Measurements from ENCODE around the gene ALK.

ALK gene

GRCh38 chr2:29235411-29235810 is 686.0 kb downstream of the ALK start:
- no peak for TF ChIP-seq CTCF (IDR thresholded peaks at IDR 0.05; ENCODE audit: low read depth, low read length)
- DNase-seq (ENCODE audit: extremely low read depth, low read depth), result no peak

GRCh38 chr2:29233428-29233827 is 688.0 kb downstream of the ALK start:
- TF ChIP-seq CTCF (IDR thresholded peaks at IDR 0.05; ENCODE audit: low read depth, low read length), result no peak
- DNase-seq (ENCODE audit: extremely low read depth, low read depth), result no peak

DNA sequence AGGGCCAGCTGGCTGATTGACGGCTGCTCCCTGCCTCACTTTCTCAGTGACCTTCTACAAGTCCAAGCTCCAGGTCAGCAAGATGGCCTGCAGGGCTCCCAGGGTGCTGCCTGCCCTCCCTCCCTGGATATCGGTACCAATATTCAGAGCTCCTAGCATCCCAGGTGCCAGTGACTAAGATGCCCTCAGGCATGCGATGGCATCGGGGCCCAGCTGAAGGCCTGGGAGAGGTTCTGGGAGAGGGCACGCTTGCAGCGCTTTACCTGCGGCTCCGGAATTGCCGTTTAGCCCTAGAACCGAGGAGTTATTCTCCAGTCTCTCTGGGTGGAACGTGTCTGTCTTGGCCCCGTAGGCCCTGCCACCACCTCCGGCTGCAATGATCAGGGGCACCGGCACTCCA is 689.3 kb downstream of the ALK start:
- TF ChIP-seq CTCF (IDR thresholded peaks at IDR 0.05; ENCODE audit: low read depth, low read length), result no peak
- DNase-seq (ENCODE audit: extremely low read depth, low read depth), result no peak

DNA sequence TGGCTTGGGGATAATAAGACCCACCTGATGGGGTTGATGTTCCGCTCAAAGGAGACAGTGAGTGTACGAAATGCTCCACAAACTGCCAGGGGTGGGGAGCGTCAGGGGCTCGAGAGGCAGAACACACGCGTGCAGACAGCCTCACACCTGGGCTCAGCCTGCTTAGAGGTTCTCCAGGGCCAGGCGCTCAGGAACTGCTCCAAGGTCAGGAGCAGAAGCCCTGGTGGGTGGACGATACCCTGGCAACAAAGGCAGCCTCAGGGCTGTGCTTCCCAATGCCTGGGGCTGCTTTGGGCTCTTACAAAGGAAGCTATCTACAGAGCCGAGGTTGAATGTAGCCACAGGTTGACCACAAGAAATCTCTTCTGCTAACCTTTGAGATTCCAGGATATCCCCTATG is 691.7 kb downstream of the ALK start:
- DNase-seq (ENCODE audit: extremely low read depth, low read depth), result no peak
- no peak for TF ChIP-seq CTCF (IDR thresholded peaks at IDR 0.05; ENCODE audit: low read depth, low read length)

DNA sequence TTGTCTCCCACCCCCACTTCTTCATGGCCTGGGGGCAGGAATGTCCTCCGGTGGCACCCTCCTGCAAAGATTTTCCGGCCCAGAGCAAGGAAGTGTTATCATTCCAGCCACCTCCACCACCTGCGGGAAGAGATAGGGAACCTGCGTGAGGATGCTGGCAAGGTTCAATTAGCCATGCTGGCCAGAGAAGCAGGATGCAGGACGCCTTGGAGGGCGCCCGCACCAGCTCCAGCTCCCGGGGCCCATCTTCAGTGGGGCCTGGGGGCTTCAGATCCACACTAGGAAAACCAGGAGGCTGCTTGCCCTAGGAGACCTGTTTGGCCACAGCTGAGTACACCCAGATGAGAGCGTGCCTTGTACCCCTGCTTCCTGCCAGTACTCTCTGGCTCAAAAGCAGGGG is 692.4 kb downstream of the ALK start:
- no peak for DNase-seq (ENCODE audit: extremely low read depth, low read depth)
- TF ChIP-seq CTCF (IDR thresholded peaks at IDR 0.05; ENCODE audit: low read depth, low read length), result no peak

DNA sequence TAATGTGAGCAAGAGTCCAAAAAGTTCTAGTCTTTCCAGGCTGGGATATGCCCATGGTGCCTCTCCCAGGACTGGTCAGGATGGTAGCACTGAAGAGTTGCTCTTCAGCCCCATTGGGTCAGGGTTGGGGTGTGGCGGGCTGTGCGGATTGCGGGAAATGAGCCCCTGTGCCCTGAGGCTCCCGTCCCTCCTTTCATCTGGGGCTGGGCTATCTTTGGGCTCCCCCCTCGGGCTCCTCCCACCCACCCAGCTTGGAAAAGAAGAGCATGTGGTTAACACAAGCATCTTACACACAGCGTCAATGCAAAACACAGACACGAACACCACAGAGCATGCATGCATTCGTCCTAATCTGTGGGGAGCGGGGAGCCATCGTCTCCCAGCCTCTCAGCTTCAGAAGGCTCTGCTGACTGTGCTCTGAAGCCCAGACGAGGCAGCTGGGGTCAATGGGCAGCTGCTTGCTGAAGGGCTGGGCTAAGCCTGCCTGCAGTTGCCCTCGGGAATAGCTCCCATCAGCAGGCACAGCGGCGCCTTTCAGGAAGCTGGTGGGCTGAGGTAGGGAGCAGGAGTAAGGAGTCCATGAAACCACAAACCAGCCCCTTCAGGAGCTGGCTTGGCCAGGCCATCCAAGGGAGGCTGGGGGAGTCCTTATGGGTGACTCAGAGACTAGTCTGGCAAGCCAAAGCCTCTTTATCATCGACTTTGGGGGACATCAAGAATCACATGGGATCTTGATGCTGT is 693.3 kb downstream of the ALK start:
- no peak for TF ChIP-seq CTCF (IDR thresholded peaks at IDR 0.05; ENCODE audit: low read depth, low read length)
- no peak for DNase-seq (ENCODE audit: extremely low read depth, low read depth)

DNA sequence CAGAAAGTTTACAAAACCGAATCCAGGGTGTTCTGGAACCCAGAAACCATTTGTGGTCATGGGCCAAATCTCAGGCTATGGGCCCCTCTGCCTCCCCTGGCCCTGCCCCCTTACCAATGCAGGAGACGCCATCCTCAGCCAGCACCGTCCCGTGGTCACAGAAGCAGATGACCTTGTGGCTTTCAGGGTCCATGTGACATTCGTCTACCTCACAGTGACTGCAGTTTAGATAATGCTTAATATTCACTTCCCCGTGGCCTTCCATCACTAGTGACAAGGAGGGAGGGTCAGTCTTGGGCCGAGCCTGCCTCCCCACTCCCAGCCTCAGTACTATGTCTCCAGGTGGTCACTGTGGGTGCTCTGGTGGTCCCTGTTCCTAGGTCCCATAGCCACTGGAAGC is 694.6 kb downstream of the ALK start:
- no peak for TF ChIP-seq CTCF (IDR thresholded peaks at IDR 0.05; ENCODE audit: low read depth, low read length)
- no peak for DNase-seq (ENCODE audit: extremely low read depth, low read depth)

Measured in AG09319 (cell line).